ENCODE data around the gene TMEM185B.

- TF ChIP-seq POLR2A (IDR thresholded peaks at IDR 0.05), result no peak
- TF ChIP-seq CTCF (IDR thresholded peaks at IDR 0.05), result no peak
These were observed 13.6 kb downstream of the TMEM185B start for GRCh38 chr2:120209427-120210269.
